ENCODE data around the gene MAML2.

GRCh38 chr11:96033095-96033494 lies 309.9 kb downstream of the MAML2 start:
- TF ChIP-seq CTCF (IDR thresholded peaks at IDR 0.05): no peak
- TF ChIP-seq TCF7L2 (IDR thresholded peaks at IDR 0.05; ENCODE audit: low read depth, low read length): no peak
- no peak for TF ChIP-seq REST (IDR thresholded peaks at IDR 0.05; ENCODE audit: insufficient read depth in 1 of 2, low read depth in 2 of 2, low read length in 1 of 2)

Measured in Panc1 (cell line).